ENCODE data around the gene CCDC30.

GRCh38 chr1:42646056-42646455 is 183.0 kb downstream of the CCDC30 start:
- TF ChIP-seq, protein P1, sequence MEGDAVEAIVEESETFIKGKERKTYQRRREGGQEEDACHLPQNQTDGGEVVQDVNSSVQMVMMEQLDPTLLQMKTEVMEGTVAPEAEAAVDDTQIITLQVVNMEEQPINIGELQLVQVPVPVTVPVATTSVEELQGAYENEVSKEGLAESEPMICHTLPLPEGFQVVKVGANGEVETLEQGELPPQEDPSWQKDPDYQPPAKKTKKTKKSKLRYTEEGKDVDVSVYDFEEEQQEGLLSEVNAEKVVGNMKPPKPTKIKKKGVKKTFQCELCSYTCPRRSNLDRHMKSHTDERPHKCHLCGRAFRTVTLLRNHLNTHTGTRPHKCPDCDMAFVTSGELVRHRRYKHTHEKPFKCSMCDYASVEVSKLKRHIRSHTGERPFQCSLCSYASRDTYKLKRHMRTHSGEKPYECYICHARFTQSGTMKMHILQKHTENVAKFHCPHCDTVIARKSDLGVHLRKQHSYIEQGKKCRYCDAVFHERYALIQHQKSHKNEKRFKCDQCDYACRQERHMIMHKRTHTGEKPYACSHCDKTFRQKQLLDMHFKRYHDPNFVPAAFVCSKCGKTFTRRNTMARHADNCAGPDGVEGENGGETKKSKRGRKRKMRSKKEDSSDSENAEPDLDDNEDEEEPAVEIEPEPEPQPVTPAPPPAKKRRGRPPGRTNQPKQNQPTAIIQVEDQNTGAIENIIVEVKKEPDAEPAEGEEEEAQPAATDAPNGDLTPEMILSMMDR (IDR thresholded peaks at IDR 0.05), result no peak
- TF ChIP-seq POLR2A (IDR thresholded peaks at IDR 0.05), result no peak
